SK-N-SH treated with all-trans-retinoic acid at 6 μM for 48 hours (cell line): ENCODE measurements around the gene CNGA2.

Experiments used
- ATAC-seq: fragments of 200-7000 bp; cut with Tn5 transposase; 3 replicates; pipeline ENCODE4 v1.9.1; 2020; ENCODE audit warnings: mild to moderate bottlenecking, moderate library complexity
- ARNTL ChIP-seq: fragments of 450-650 bp; formaldehyde crosslinking; IDR thresholded peaks from 2 replicates; pipeline ENCODE4 v1.5.0; 2020; ENCODE audit warnings: low read depth, mild to moderate bottlenecking, moderate library complexity, borderline replicate concordance
- BACH2 ChIP-seq: fragments of 250-450 bp; sonication (Bioruptor Pico); IDR thresholded peaks from 2 replicates; pipeline ENCODE4 v1.9.0; 2021; ENCODE audit warnings: mild to moderate bottlenecking, borderline replicate concordance
- CREB5 ChIP-seq: fragments of 250-450 bp; sonication (Bioruptor Pico); IDR thresholded peaks from 2 replicates; pipeline ENCODE4 v1.5.1; 2020; ENCODE audit warnings: low read depth, mild to moderate bottlenecking, moderate library complexity
- CSDC2 ChIP-seq: fragments of 250-450 bp; sonication (Bioruptor Pico); IDR thresholded peaks from 2 replicates; pipeline ENCODE4 v1.5.0; 2020; ENCODE audit warnings: mild to moderate bottlenecking, moderate library complexity
- CSRNP3 ChIP-seq: fragments of 250-450 bp; sonication (Bioruptor Pico); IDR thresholded peaks from 2 replicates; pipeline ENCODE4 v1.5.1; 2021; ENCODE audit warnings: mild to moderate bottlenecking, moderate library complexity
- ESRRG ChIP-seq: fragments of 250-450 bp; sonication (Bioruptor Pico); IDR thresholded peaks from 2 replicates; pipeline ENCODE4 v1.6.1; 2021; ENCODE audit warnings: mild to moderate bottlenecking
- GLIS3 ChIP-seq: fragments of 250-450 bp; sonication (Bioruptor Pico); IDR thresholded peaks from 2 replicates; pipeline ENCODE4 v1.5.0; 2020; ENCODE audit warnings: mild to moderate bottlenecking, moderate library complexity
- ISL1 ChIP-seq: fragments of 250-450 bp; sonication (Bioruptor Pico); IDR thresholded peaks from 2 replicates; pipeline ENCODE4 v2.1.2; 2022; ENCODE audit warnings: mild to moderate bottlenecking, moderate library complexity
- OSR1 ChIP-seq: fragments of 250-450 bp; sonication (Bioruptor Pico); IDR thresholded peaks from 2 replicates; pipeline ENCODE4 v1.8.0; 2022; ENCODE audit warnings: moderate library complexity, mild to moderate bottlenecking, inconsistent platforms
- PPARA ChIP-seq: fragments of 250-450 bp; sonication (Bioruptor Pico); IDR thresholded peaks from 2 replicates; pipeline ENCODE4 v1.5.0; 2020; ENCODE audit warnings: mild to moderate bottlenecking, borderline replicate concordance
- RARB ChIP-seq: fragments of 250-450 bp; sonication (Bioruptor Pico); IDR thresholded peaks from 2 replicates; pipeline ENCODE4 v1.8.0; 2021; ENCODE audit warnings: mild to moderate bottlenecking, moderate library complexity
- SNAI2 ChIP-seq: fragments of 250-450 bp; sonication (Bioruptor Pico); IDR thresholded peaks from 2 replicates; pipeline ENCODE4 v1.5.0; 2020; ENCODE audit warnings: mild to moderate bottlenecking, moderate library complexity
- TCF4 ChIP-seq: fragments of 250-450 bp; sonication (Bioruptor Pico); IDR thresholded peaks from 2 replicates; pipeline ENCODE4 v1.8.0; 2021; ENCODE audit warnings: mild to moderate bottlenecking, moderate library complexity, borderline replicate concordance
- ZC3H10 ChIP-seq: fragments of 250-450 bp; sonication (Bioruptor Pico); IDR thresholded peaks from 2 replicates; pipeline ENCODE4 v1.5.1; 2021; ENCODE audit warnings: mild to moderate bottlenecking, moderate library complexity
- ZFP3 ChIP-seq: fragments of 250-450 bp; sonication (Bioruptor Pico); IDR thresholded peaks from 2 replicates; pipeline ENCODE4 v1.5.0; 2020; ENCODE audit warnings: mild to moderate bottlenecking, moderate library complexity
- ZFP30 ChIP-seq: fragments of 450-650 bp; formaldehyde crosslinking; IDR thresholded peaks from 2 replicates; pipeline ENCODE4 v1.5.0; 2022; ENCODE audit warnings: mild to moderate bottlenecking, moderate library complexity
- ZNF565 ChIP-seq: fragments of 450-650 bp; formaldehyde crosslinking; conservative IDR thresholded peaks from 2 replicates; pipeline ENCODE4 v1.5.0; 2020; ENCODE audit warnings: low read depth, mild to moderate bottlenecking, moderate library complexity
- ZNF70 ChIP-seq: fragments of 450-650 bp; formaldehyde crosslinking; IDR thresholded peaks from 2 replicates; pipeline ENCODE4 v1.5.0; 2020; ENCODE audit warnings: mild to moderate bottlenecking, moderate library complexity
- ZNF8 ChIP-seq: fragments of 450-650 bp; formaldehyde crosslinking; IDR thresholded peaks from 2 replicates; pipeline ENCODE4 v1.5.0; 2020; ENCODE audit warnings: mild to moderate bottlenecking, moderate library complexity
- TF ChIP-seq, protein P1 (sequence below): fragments of 250-450 bp; sonication (Bioruptor Pico); IDR thresholded peaks from 2 replicates; pipeline ENCODE4 v1.8.0; 2020; ENCODE audit warnings: mild to moderate bottlenecking, moderate library complexity, borderline replicate concordance
- TF ChIP-seq, protein P2 (sequence below): fragments of 250-450 bp; sonication (Bioruptor Pico); IDR thresholded peaks from 2 replicates; pipeline ENCODE4 v1.8.0; 2021; ENCODE audit warnings: low read depth, mild to moderate bottlenecking, moderate library complexity, borderline replicate concordance
- TF ChIP-seq, protein P3 (sequence below): fragments of 250-450 bp; sonication (Bioruptor Pico); IDR thresholded peaks from 2 replicates; pipeline ENCODE4 v1.5.0; 2020; ENCODE audit warnings: mild to moderate bottlenecking, moderate library complexity

The CNGA2 gene

GRCh38 chrX:151734446-151734845, at the start of gene CNGA2:
TSS of gene CNGA2 (plus strand) at chrX:151734746. CDS start at chrX:151738484, 3,738 bp downstream.
- TF ChIP-seq CREB5 (CRISPR knock-in tag), result no peak
- no peak for TF ChIP-seq RARB (CRISPR knock-in tag)
- TF ChIP-seq CSRNP3 (CRISPR knock-in tag), result no peak
- TF ChIP-seq TCF4, result no peak
- TF ChIP-seq ZNF8 (CRISPR knock-in tag), result no peak
- TF ChIP-seq, protein P1, sequence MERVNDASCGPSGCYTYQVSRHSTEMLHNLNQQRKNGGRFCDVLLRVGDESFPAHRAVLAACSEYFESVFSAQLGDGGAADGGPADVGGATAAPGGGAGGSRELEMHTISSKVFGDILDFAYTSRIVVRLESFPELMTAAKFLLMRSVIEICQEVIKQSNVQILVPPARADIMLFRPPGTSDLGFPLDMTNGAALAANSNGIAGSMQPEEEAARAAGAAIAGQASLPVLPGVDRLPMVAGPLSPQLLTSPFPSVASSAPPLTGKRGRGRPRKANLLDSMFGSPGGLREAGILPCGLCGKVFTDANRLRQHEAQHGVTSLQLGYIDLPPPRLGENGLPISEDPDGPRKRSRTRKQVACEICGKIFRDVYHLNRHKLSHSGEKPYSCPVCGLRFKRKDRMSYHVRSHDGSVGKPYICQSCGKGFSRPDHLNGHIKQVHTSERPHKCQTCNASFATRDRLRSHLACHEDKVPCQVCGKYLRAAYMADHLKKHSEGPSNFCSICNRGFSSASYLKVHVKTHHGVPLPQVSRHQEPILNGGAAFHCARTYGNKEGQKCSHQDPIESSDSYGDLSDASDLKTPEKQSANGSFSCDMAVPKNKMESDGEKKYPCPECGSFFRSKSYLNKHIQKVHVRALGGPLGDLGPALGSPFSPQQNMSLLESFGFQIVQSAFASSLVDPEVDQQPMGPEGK (CRISPR knock-in tag), result no peak
- TF ChIP-seq ZFP30, result no peak
- no peak for TF ChIP-seq PPARA
- no peak for TF ChIP-seq ZFP3 (CRISPR knock-in tag)
- TF ChIP-seq, protein P2, sequence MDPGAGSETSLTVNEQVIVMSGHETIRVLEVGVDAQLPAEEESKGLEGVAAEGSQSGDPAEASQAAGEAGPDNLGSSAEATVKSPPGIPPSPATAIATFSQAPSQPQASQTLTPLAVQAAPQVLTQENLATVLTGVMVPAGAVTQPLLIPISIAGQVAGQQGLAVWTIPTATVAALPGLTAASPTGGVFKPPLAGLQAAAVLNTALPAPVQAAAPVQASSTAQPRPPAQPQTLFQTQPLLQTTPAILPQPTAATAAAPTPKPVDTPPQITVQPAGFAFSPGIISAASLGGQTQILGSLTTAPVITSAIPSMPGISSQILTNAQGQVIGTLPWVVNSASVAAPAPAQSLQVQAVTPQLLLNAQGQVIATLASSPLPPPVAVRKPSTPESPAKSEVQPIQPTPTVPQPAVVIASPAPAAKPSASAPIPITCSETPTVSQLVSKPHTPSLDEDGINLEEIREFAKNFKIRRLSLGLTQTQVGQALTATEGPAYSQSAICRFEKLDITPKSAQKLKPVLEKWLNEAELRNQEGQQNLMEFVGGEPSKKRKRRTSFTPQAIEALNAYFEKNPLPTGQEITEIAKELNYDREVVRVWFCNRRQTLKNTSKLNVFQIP (CRISPR knock-in tag), result no peak
- no peak for TF ChIP-seq CSDC2 (CRISPR knock-in tag)
- no peak for TF ChIP-seq GLIS3 (CRISPR knock-in tag)
- TF ChIP-seq OSR1 (CRISPR knock-in tag), result no peak
- no peak for TF ChIP-seq SNAI2 (CRISPR knock-in tag)
- TF ChIP-seq ZC3H10 (CRISPR knock-in tag), result no peak
- TF ChIP-seq ZNF70 (CRISPR knock-in tag), result no peak
- no peak for ATAC-seq

GRCh38 chrX:151687635-151688034, 46.9 kb upstream of the CNGA2 start:
- ATAC-seq, result no peak
- no peak for TF ChIP-seq ESRRG
- TF ChIP-seq ZNF8 (CRISPR knock-in tag), result no peak
- TF ChIP-seq RARB (CRISPR knock-in tag), result no peak
- no peak for TF ChIP-seq OSR1 (CRISPR knock-in tag)
- TF ChIP-seq, protein P2 (CRISPR knock-in tag), result no peak
- TF ChIP-seq, protein P3, sequence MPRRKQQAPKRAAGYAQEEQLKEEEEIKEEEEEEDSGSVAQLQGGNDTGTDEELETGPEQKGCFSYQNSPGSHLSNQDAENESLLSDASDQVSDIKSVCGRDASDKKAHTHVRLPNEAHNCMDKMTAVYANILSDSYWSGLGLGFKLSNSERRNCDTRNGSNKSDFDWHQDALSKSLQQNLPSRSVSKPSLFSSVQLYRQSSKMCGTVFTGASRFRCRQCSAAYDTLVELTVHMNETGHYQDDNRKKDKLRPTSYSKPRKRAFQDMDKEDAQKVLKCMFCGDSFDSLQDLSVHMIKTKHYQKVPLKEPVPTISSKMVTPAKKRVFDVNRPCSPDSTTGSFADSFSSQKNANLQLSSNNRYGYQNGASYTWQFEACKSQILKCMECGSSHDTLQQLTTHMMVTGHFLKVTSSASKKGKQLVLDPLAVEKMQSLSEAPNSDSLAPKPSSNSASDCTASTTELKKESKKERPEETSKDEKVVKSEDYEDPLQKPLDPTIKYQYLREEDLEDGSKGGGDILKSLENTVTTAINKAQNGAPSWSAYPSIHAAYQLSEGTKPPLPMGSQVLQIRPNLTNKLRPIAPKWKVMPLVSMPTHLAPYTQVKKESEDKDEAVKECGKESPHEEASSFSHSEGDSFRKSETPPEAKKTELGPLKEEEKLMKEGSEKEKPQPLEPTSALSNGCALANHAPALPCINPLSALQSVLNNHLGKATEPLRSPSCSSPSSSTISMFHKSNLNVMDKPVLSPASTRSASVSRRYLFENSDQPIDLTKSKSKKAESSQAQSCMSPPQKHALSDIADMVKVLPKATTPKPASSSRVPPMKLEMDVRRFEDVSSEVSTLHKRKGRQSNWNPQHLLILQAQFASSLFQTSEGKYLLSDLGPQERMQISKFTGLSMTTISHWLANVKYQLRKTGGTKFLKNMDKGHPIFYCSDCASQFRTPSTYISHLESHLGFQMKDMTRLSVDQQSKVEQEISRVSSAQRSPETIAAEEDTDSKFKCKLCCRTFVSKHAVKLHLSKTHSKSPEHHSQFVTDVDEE, result no peak
- TF ChIP-seq ZNF70 (CRISPR knock-in tag), result no peak
- TF ChIP-seq ARNTL (CRISPR knock-in tag), result no peak
- no peak for TF ChIP-seq ISL1 (CRISPR knock-in tag)
- TF ChIP-seq ZFP30, result no peak
- no peak for TF ChIP-seq ZFP3 (CRISPR knock-in tag)
- TF ChIP-seq PPARA, result no peak
- no peak for TF ChIP-seq GLIS3 (CRISPR knock-in tag)
- TF ChIP-seq ZNF565, result no peak
- TF ChIP-seq ZC3H10 (CRISPR knock-in tag), result no peak
- no peak for TF ChIP-seq BACH2 (CRISPR knock-in tag)
- no peak for TF ChIP-seq SNAI2 (CRISPR knock-in tag)
- no peak for TF ChIP-seq CSRNP3 (CRISPR knock-in tag)
